ENCODE measurements around the gene C1orf167.
"Not testable (repeated sequence)": the region's sequence is repeated elsewhere in the genome, so short reads cannot be mapped to it uniquely, and the experiment has no call there.

Gene C1orf167

DNA sequence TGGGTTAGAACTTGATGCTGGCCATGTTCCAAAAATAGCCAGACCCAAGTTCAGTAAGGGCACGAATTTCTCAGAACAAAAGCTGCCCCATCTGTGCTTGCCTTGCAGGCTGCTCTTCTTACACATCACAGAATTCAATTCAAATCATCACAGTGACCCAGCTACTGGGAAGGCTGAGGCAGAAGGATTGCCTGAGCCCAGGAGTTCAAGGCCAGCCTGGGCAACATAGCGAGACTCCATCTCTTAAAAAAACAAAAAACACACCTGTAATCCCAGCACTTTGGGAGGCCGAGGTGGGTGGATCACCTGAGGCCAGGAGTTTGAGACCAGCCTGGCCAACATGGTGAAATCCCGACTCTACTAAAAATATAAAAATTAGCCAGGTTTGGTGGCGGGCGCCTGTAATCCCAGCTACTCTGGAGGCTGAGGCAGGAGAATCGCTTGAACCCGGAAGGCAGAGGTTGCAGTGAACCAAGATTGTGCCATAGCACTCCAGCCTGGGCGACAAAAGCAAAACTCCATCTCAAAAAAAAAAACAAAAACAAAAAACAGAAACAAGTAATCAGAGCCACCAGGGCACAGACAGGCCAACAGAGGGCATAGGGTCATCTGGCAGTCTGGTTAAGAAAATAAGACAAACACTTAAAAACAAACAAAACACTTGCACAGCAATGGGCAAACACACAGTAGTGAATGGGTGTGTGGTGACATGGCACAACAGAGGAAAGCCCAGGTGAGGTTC is 42.1 kb downstream of the C1orf167 start:
- DNase-seq: not testable (repeated sequence)

DNA sequence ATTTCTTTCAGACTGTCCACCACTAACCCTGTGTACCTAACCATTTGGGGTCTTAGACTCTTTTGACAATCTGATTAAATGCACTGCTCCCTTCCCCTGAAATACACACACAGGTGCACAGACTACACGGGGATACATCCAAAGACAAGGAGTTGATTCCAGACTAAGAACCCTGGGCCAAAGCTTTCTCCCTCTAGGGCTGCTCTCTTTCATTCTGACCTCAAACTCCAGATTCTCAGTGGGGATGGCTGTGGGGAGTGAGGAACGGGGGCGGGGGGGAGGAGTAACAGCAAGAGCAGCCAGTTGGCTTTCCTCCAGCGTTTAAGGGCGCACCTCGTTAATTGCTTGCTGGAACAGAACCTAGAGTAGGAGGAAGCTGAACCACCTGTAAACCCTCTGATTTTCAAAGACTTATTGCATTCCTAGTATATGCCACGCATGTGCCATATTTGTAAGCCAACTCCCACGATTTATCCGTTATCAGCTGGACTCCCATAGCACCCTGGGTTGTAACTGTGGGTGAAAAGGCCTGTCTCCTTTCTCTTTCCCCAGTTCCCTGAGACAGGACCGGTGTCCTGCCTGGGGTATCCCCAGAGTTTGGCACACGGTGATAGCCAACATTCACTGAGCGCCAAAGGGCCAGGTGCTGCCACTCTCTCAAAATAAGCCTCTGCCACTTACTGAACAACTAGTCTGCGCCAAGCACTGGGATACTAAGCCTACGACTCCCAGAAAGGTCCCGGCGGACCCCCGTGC is 42.9 kb downstream of the C1orf167 start:
- no peak for DNase-seq

DNA sequence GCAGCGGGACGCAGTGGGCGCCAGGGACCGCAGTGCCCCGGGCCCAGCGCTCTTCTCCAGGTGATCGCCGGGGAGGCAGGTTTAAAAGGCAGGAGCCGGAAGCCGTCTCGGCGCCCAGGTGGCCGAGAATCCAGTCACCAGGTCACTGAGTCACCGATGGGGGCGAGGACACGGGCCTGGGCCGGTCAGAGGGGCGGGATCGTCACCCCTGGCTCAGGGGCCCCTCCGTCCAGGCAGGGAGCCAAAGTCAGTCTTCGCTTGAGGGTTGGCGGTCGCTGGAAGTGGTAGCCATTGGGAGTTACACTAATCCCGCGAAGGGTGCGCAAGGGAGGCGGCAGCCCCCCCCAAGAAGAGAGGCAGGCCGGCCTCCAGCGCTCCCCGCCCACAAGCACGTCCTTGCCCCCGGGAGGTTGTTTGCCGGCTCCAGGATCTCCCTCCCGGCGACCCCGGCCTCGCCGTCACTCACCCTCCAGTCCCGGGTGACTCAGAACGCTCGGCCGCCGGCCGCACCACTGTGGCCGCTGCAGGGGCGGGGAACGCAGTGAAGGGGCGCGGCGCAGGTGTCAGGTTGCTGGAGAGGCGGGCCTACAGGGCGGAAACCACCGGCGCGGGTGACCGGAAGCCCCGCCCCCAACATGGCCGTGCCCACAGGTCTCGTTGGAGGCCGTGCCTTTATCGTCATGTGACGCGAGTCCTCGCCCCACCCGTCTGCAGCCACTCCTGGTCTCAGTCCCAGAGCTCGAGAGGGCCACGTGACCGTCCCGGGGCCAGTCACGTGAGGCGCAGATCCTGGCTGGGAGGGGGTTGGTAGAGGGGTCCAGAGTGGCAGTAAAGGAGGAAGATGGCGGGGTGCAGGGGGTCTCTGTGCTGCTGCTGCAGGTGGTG is 43.7 kb downstream of the C1orf167 start, which contains the start of the genes CLCN6 and MTHFR:
Gene CLCN6, plus strand, starts transcription at position 770 of the 885 bp plus-strand sequence. Its CDS starts 72 bp downstream, at position 842.
Gene MTHFR, minus strand, starts transcription at position 543 of the 885 bp plus-strand sequence. CDS start 2,848 bp downstream, outside the sequence.
- peak; percentile 94 for DNase-seq

DNA sequence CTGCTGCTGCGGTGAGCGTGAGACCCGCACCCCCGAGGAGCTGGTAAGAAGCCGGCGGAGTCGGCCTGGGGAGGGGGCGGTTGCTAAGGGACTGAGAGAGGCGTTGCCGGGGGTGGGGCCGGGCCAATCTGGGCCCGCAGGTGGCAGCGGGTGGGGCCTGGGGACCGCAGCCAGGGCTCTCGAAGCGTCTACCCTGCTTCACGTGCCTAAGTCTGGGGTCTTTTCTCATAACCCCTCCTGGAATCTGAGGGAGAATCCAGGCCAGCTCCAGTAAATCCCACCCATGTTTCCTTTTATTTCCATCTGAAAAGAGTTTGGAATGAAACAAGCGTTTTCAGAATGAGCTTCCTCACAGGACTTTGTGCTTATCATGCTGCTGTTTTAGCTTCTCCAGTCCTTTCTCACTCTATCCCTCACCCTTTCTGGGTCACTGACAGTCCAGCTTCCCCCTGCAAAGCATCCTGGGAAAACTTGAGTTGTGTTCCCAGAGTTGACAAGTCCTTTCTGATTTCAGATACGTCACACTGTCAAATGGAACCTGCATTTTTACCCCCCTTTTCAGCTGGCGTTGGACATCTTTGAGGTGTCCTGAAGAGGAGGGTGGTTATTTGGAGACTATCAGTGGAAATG is 44.4 kb downstream of the C1orf167 start:
- no peak for DNase-seq

DNA sequence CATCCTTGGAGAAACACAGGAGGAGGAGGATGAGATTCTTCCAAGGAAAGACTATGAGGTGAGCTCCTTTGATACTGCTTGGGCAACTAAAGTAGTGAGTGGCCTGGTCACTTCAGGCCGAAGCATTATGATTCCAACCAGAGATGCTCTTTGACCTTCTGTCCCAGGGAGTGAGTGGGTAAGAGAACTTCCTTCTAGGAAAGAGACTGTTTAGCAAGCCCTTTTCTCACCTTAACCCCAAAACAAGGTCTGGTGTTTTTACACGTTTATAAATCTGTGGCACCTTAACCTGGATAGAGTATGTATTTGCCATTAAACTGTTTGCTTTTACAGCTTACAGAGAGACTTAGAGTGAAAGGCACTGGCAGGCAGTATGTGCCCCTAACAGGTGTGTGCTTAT is 45.1 kb downstream of the C1orf167 start:
- no peak for DNase-seq

DNA sequence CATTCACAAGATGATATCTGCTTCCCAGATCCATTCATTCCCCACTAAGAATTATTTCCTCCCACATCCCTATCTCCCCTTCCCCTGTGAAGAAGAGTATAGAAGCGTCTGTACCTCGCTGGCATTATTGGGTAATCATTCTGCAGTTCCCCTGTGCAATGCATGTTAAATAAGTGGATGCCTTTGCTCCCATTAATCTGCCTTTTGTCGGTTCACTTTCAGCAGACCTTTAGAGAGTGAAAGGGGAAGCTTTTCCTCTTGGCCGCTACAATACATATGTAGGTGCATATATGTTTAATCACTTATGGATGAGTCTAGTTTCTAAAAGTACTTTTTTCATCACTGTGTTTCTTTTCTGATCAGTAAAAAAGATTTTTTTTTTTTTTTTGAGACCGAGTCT is 51.0 kb downstream of the C1orf167 start:
- DNase-seq: no peak

DNA sequence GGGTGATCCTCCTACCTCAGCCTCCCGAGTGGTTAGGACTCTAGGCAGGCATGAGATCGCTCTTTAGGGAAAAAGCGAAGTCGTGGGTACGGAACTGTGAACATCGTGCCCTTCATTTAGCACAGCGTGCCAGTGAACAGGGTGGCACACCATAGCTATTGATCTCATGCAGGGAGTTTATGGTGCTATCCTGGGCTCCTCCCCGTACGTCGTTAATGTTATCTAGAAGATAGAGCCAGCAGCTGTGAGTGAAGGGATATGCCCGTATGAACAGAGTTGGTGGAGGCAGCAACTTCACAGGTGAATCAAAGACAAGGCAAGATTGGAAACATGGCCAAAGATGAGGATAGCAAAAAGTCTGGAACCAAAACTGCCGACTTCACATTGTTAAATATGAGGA is 55.2 kb downstream of the C1orf167 start:
- no peak for DNase-seq

DNA sequence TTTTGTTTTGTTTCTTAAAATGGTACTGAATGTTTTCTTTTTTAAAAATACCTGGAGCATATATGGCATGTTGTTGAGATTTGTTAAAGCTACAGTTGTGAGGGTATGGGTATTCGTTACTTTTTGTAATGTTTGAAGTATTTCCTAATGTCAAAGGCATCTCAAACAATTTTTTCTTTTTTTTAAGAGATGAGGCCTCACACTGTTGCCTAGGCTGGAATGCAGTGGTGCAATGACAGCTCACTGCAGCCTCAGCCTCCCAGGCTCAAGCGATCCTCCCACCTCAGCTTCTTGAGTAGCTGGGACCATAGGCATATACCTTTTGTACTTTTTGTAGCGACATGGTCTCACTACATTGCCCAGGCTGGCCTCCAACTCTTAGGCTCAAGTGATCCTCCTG is 60.1 kb downstream of the C1orf167 start:
- DNase-seq: no peak

DNA sequence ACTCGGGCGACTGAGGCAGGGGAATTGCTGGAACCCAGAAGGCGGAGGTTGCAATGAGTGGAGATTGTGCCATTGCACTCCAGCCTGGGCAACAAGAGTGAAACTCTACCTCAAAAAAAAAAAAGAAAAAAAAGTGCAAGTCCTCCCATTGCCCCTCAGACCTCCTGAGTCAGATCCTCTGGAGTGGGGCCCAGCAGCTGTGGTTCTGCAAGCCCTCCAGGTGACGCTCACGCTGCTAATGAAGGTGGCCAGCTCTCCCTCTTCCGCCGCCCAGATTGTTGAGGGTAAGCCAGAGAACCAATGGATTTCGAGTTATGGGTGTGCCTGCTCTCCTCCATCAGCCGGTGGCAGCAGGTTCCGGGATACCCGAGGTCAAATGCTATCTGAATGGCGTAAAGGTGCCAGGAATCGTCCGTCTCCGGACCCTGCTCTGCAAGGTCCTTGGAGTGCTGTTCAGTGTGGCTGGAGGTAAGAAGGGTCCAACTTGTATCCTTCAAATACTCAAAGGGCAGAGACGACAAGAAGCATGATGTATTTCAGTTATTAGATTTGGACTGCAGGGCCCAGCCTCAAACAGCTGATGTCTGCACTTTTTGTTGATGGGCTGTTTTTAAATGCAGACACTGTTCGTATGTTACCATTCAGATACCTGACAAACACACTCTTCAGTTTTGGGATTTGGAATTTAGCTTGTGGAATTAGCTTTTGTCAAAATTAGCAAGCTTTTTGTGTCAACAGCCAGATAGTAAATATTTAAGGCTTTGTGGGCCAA is 61.6 kb downstream of the C1orf167 start:
- DNase-seq: no peak

DNA sequence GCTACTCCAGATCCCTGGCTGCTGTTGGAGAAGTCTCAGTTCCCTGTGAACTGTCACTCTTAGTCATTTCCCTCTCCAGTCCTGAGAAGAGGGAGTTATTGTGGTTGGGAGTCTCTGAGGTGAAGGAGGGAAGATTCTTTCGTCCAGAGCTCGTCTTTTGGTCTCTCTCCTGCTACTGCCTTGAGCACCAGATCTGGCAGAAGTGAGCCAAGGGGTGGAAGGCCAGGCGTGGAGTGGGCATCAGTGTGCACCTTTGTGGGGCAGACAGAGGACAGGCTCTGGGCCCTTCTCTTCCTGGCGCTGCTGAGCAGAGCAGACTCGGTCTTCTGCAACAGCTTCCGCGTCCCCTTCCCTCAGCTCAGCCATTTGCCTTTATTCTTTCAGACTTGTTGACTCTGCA is 63.1 kb downstream of the C1orf167 start:
- DNase-seq: no peak

DNA sequence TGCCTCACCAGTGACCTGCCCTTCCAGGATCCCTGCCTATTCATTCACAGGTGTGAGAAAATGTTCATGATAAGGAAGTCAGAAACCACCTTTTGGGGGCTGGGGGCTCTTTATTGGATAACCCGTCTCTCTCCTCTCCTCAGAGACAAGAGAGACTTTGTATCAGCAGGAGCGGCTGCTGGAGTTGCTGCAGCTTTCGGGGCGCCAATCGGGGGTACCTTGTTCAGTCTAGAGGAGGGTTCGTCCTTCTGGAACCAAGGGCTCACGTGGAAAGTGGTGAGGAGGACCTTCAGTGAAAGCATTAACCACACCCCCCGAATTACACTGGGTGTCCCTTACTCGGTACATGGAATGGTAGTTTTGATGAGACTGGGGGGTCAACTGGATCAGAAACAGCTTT is 65.0 kb downstream of the C1orf167 start:
- no peak for DNase-seq

DNA sequence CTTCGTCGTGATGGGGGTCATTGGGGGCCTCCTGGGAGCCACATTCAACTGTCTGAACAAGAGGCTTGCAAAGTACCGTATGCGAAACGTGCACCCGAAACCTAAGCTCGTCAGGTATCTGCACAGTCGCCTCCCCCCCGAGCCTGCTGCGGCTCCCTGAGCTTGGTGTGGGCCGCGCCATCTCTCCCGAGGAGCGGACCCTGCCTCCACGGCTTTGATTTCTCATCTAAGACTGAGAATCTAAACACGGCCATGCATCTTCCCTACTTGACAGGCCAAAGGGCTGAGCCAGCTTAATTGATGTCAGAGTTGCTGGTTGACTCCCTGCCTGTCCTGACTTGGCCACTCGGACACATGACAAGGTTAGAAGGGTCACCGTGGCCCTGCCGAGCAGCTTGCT is 66.5 kb downstream of the C1orf167 start:
- no peak for DNase-seq

DNA sequence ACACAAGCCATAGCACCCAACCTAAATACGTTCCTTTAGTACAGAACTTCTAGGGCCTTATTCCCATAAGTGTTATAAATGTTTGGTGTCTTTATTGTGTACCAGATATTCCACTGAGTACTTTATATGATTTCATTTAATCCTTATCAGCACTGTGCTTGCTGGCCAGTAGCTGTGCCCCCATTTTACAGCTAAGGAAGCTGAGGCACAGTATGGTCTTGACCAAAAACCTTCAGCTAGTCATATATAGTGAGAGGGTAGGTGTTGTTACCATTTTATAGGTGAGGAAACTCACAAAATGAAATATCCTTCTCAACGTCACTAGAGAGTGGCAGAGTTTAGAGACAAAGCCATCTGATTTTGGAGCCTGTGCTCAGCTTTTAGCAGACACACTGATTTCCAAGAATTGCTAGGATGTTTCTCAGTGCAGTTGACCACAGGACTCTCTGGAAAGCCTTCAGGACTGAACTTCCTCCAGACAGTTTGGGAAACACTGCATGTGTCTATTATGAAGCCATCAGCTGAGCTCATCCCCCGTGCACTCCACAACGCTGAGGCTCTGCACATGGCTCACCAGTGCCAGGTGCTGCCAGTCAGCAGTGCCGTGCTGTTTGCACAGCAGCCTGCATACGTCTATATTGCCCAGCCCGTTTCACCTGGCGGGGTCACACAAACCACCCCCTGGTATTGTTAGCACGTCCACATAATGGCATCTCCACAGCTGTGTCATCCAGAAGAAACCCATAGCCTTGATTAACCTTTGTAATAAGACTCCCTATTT is 70.1 kb downstream of the C1orf167 start:
- DNase-seq: no peak

DNA sequence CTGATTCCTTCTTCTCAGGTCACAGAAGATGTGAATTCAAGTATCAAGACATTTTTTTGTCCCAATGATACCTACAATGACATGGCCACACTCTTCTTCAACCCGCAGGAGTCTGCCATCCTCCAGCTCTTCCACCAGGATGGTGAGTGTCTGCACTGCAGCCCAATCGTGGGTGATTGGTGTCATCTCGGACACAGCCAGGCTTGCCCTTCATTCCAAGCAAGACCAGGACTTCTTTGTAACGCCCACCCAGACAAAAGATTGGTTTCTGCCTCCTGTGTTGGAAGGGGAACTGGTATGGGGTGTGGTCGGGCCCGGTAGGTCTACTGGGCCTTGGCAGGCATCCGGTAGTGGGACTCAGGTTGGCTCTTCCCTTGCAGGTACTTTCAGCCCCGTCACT is 71.5 kb downstream of the C1orf167 start:
- no peak for DNase-seq

DNA sequence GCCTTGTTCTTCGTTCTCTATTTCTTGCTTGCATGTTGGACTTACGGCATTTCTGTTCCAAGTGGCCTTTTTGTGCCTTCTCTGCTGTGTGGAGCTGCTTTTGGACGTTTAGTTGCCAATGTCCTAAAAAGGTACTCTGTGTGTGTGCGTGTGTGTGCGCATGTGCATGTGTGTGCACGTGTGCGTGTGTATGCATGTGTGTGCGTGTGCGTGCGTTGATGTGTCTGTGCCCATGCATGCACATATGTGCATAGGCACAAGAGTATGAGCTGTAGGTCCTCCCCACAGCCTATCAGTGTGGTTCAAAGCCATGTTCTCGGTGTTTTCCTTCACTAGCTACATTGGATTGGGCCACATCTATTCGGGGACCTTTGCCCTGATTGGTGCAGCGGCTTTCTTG is 71.9 kb downstream of the C1orf167 start:
- no peak for DNase-seq

DNA sequence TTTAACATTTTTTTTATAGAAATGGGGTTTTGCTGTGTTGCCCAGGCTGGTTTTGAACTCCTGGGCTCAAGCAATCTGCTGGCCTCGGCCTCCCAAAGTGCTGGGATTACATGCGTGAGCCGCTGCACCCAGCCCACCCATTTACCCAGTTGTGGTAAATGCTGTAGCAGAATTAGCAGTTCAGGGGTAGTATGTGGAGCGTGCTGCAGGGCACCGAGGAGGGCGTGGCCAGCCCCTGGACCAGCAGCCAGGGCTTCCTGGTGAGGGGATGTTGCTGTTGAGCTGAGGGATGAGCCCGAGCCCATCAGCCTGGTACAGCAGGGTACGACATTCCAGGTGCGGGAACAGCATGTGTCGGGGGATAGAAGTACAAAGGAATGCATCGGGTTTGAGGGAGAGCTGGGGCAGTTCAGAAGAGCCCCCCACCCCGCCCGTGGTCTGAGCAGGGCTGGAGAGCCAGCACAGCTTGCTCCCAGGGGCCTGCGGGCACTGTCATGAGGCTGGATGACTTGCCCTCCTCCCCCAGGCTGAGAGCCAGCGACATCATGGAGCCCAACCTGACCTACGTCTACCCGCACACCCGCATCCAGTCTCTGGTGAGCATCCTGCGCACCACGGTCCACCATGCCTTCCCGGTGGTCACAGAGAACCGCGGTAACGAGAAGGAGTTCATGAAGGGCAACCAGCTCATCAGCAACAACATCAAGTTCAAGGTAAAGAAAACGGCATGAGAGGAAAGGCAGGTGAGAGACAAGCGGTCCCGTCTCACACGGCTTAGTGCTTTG is 73.6 kb downstream of the C1orf167 start:
- DNase-seq: no peak

DNA sequence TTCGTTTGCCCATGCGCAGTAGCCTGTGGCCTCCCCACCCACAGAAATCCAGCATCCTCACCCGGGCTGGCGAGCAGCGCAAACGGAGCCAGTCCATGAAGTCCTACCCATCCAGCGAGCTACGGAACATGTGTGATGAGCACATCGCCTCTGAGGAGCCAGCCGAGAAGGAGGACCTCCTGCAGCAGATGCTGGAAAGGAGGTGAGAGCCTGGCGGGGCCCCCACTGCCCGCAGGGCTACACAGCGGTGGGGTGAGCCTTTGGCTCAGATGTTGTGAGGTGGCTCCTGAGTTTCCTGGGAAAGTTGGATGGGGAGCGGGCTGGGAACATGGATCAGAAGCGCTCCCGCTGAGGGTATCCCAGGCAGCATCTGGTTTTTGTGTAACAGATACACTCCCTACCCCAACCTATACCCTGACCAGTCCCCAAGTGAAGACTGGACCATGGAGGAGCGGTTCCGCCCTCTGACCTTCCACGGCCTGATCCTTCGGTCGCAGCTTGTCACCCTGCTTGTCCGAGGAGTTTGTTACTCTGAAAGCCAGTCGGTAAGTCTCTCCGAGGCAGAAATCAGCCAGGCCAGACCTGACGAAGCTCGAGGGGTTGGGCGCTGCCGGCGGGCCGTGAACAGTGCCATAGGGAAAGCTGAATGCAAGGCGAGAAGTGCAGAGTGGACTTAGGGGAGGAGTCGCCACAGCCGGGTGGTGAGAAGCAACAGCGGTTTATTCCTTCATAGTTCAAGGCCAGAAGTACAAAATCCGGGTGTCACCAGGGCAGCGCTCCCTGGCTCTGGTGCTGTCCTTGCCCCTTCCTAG is 75.2 kb downstream of the C1orf167 start:
- DNase-seq: no peak

DNA sequence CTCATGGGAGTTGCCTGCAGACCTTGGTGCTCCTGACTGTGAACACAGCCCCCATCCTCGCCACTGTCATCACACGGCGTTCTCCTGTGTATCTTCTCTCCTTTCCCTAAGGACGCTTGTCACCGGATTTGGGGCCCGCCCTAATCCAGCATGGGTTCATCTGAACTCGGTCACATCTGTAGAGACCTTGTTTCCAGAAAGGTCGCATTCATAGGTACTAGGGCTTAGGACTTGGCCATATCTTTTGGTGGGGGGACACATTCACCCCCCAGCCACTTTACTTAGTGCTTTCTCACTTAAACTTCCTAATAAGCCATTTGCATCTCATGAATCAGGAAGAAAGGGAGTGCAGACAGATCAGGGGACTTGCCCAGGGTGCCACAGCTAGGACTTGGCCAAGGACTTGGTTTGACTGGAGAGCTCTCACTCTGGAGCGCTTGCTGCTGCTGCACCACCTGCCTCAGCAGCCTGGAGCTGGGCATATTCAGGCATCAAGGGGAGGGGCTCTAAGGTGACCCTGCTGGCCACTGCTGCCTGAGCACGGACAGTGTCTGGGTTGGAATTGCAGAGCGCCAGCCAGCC is 75.9 kb downstream of the C1orf167 start:
- no peak for DNase-seq
